DOHH2 (cell line): Measurements from ENCODE around the gene RGS7BP.

Experiments used
- EZH2phosphoT487 ChIP-seq: fragments of 200-600 bp; sonication (generic); IDR thresholded peaks from 2 replicates; pipeline ENCODE4 v1.6.1; 2017; ENCODE audit warnings: borderline replicate concordance, mild to moderate bottlenecking, antibody characterized with exemption, low read length, moderate library complexity, mixed read lengths
- TF ChIP-seq, protein P1 (sequence below): fragments of 200-600 bp; sonication (generic); IDR thresholded peaks from one replicate; pipeline ENCODE4 v1.5.1; 2014; ENCODE audit warnings: antibody characterized with exemption, mild to moderate bottlenecking, low read depth, low read length; ENCODE audit not compliant: poor library complexity, severe bottlenecking

DNA sequence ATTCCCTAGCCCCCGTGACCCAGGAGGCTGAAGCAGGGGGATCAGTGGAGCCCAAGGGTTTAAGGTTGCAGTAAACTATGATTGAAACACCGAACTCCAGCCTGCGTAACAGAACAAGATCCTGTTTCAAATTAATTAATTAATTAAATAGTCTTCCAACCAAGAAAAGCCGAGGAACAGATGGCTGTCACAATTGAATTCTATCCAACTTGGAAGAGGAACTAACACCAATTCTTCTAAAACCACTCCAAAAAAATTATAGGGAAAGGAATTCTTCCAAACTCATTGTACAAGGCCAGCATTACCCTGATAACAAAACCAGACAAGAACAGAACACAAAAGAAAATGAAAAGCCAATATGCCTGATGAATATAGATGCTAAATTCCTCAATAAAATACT is 43.4 kb upstream of the RGS7BP start:
- TF ChIP-seq, protein P1, sequence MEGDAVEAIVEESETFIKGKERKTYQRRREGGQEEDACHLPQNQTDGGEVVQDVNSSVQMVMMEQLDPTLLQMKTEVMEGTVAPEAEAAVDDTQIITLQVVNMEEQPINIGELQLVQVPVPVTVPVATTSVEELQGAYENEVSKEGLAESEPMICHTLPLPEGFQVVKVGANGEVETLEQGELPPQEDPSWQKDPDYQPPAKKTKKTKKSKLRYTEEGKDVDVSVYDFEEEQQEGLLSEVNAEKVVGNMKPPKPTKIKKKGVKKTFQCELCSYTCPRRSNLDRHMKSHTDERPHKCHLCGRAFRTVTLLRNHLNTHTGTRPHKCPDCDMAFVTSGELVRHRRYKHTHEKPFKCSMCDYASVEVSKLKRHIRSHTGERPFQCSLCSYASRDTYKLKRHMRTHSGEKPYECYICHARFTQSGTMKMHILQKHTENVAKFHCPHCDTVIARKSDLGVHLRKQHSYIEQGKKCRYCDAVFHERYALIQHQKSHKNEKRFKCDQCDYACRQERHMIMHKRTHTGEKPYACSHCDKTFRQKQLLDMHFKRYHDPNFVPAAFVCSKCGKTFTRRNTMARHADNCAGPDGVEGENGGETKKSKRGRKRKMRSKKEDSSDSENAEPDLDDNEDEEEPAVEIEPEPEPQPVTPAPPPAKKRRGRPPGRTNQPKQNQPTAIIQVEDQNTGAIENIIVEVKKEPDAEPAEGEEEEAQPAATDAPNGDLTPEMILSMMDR = no peak
- TF ChIP-seq EZH2phosphoT487 = no peak
